Endothelial cell of umbilical vein (primary cell): ENCODE results near the gene SUSD6.

ENCODE experiments used
- POLR2A ChIP-seq: IDR thresholded peaks from 2 replicates; pipeline ENCODE4 v1.6.1; 2012; ENCODE audit warnings: low read depth, mild to moderate bottlenecking, control low read depth, low read length
- POLR2AphosphoS5 ChIP-seq: IDR thresholded peaks from 2 replicates; pipeline ENCODE4 v1.6.1; 2012; ENCODE audit warnings: low read depth, mild to moderate bottlenecking, control low read depth, low read length, moderate library complexity; ENCODE audit not compliant: insufficient read depth
- TF ChIP-seq, protein P1 (sequence below), 2 donors: IDR thresholded peaks; 1 replicate in 1 of 2; 2 replicates in 1 of 2; pipeline ENCODE4 v1.5.1; 2011; ENCODE audit warnings: low read length in 2 of 2, mild to moderate bottlenecking in 2 of 2, moderate library complexity in 2 of 2, control low read depth in 1 of 2, inconsistent platforms in 1 of 2, low read depth in 1 of 2; ENCODE audit not compliant: insufficient read depth in 1 of 2; ENCODE audit errors: extremely low read depth in 1 of 2

DNA sequence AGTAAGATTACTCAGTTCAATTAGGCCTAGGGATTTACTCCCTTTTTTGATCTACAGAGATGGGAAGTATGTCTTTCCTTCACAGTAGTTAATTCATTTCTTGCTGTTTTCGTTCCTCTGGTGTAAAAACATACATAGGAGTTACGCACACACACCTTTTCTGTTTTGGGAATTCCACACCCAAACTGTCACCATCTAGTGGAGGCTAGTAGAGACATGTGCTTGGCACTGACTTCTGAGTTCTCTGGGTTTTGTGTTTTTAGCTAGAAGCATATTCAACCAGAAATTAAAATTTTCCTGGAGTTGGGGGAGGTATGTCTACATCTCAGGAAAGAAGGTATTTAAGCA is 1.4 kb downstream of the SUSD6 start:
- TF ChIP-seq, protein P1, sequence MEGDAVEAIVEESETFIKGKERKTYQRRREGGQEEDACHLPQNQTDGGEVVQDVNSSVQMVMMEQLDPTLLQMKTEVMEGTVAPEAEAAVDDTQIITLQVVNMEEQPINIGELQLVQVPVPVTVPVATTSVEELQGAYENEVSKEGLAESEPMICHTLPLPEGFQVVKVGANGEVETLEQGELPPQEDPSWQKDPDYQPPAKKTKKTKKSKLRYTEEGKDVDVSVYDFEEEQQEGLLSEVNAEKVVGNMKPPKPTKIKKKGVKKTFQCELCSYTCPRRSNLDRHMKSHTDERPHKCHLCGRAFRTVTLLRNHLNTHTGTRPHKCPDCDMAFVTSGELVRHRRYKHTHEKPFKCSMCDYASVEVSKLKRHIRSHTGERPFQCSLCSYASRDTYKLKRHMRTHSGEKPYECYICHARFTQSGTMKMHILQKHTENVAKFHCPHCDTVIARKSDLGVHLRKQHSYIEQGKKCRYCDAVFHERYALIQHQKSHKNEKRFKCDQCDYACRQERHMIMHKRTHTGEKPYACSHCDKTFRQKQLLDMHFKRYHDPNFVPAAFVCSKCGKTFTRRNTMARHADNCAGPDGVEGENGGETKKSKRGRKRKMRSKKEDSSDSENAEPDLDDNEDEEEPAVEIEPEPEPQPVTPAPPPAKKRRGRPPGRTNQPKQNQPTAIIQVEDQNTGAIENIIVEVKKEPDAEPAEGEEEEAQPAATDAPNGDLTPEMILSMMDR (IDR thresholded peaks at IDR 0.05; ENCODE audit: extremely low read depth in 1 of 2, insufficient read depth in 1 of 2, low read depth in 1 of 2, low read length in 2 of 2), result no peak
- no peak for TF ChIP-seq POLR2A
- TF ChIP-seq POLR2AphosphoS5, result no peak
